GM23338 (cell line): ENCODE data around the gene WDR53.

Experiments used
- CREB1 ChIP-seq: fragments of 250-450 bp; sonication (Bioruptor Pico); IDR thresholded peaks from 2 replicates; pipeline ENCODE4 v1.5.0; 2020; ENCODE audit warnings: low read depth, mild to moderate bottlenecking, moderate library complexity
- CTCF ChIP-seq, 2 experiments: fragments of 200-600 bp in 1 of 2; sonication (generic) in 1 of 2; conservative IDR thresholded peaks; 2 replicates each; pipeline versions ENCODE4 v1.5.1 to v1.6.1; 2016 to 2017; ENCODE audit warnings: antibody characterized with exemption in 2 of 2, low read depth in 2 of 2, mild to moderate bottlenecking in 2 of 2, moderate library complexity in 1 of 2
- ETS1 ChIP-seq: IDR thresholded peaks from 2 replicates; pipeline ENCODE4 v1.6.1; 2016; ENCODE audit warnings: antibody characterized with exemption
- EZH2 ChIP-seq: fragments of 200-600 bp; sonication (generic); IDR thresholded peaks from one replicate; pipeline ENCODE4 v1.8.0; 2017; ENCODE audit warnings: antibody characterized with exemption, mild to moderate bottlenecking, low read depth; ENCODE audit not compliant: unreplicated experiment
- EZH2phosphoT487 ChIP-seq: fragments of 200-600 bp; sonication (generic); IDR thresholded peaks from one replicate; pipeline ENCODE4 v1.8.1; 2018; ENCODE audit warnings: antibody characterized with exemption; ENCODE audit not compliant: unreplicated experiment
- JUNB ChIP-seq: IDR thresholded peaks from one replicate; pipeline ENCODE4 v1.6.1; 2016; ENCODE audit warnings: antibody characterized with exemption; ENCODE audit not compliant: unreplicated experiment
- NANOG ChIP-seq: IDR thresholded peaks from 2 replicates; pipeline ENCODE4 v1.6.1; 2016; ENCODE audit warnings: antibody characterized with exemption, borderline replicate concordance
- POLR2AphosphoS5 ChIP-seq: IDR thresholded peaks from 2 replicates; pipeline ENCODE4 v1.6.1; 2016; ENCODE audit warnings: antibody characterized with exemption, low read depth
- REST ChIP-seq: IDR thresholded peaks from one replicate; pipeline ENCODE4 v1.6.1; 2018; ENCODE audit warnings: antibody characterized with exemption; ENCODE audit not compliant: unreplicated experiment
- STAT1 ChIP-seq: IDR thresholded peaks from one replicate; pipeline ENCODE4 v1.6.1; 2016; ENCODE audit warnings: antibody characterized with exemption; ENCODE audit not compliant: unreplicated experiment
- ZNF114 ChIP-seq: fragments of 250-450 bp; sonication (Bioruptor Pico); IDR thresholded peaks from 2 replicates; pipeline ENCODE4 v1.5.0; 2020; ENCODE audit warnings: mild to moderate bottlenecking, moderate library complexity
- ZNF331 ChIP-seq: fragments of 250-450 bp; sonication (Bioruptor Pico); IDR thresholded peaks from 2 replicates; pipeline ENCODE4 v1.5.0; 2020; ENCODE audit warnings: low read depth, mild to moderate bottlenecking, moderate library complexity
- ZNF462 ChIP-seq: fragments of 250-450 bp; sonication (Bioruptor Pico); IDR thresholded peaks from 2 replicates; pipeline ENCODE4 v1.5.0; 2020; ENCODE audit warnings: mild to moderate bottlenecking, moderate library complexity

- TF ChIP-seq CTCF (conservative IDR thresholded peaks at IDR 0.05; ENCODE audit: low read depth in 2 of 2) (no peak), EZH2 (no peak), JUNB (no peak), POLR2AphosphoS5 (no peak), EZH2phosphoT487 (no peak), REST (no peak), NANOG (no peak), CREB1 (CRISPR knock-in tag) (no peak), ZNF462 (CRISPR knock-in tag) (no peak), ZNF114 (CRISPR knock-in tag) (no peak), ZNF331 (CRISPR knock-in tag) (no peak), ETS1 (no peak), STAT1 (no peak)
Observed at GRCh38 chr3:196546537-196546936, 21.8 kb downstream of the WDR53 start.
